GM19438 (cell line): ENCODE measurements around the gene S100A3.
"Not testable (repeated sequence)": the region's sequence is repeated elsewhere in the genome, so short reads cannot be mapped to it uniquely, and the experiment has no call there.

Source experiments
- ATAC-seq: cut with Tn5 transposase; IDR thresholded peaks from one replicate; pipeline ENCODE4 v1.9.1; 2021; ENCODE audit warnings: low read depth; ENCODE audit not compliant: unreplicated experiment

S100A3 gene

DNA sequence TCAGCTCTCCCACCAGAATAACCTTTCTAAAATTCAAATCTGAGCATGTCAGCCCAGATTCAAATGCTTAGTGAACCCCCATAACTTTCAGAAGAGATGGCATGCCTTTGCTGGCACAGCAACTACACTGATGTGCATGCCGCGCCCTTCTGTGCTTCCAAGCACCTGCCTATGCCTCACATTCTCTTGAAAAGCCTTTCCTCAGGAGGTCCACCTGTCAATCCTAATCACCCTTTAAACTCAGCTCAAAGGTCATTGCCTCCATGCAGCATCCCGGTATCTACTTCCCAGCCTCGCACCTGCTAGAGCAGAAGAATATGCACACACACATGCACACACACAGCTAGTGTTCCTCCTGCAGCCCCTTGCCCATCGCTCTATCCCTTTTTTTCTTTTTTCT lies 21.8 kb upstream of the S100A3 start:
- ATAC-seq: no peak

DNA sequence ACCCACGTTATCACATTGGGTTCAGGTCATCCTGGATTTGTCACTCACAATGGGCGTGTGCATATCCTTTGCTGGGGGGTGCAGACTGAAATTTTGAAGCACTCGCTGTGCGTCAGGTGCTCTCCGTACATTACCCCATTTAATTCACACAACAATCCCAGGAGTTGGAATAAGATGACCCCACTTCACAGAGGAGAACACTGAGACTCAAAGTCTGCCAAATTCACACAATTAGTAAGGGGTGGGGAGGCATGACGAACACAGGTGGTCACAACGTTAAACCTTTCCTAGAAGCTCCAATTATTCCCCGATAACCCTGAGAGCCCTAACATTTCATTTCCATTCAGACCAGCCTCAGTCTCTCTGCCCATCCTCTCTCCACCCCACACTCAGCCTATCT lies 20.4 kb upstream of the S100A3 start:
- no peak for ATAC-seq

DNA sequence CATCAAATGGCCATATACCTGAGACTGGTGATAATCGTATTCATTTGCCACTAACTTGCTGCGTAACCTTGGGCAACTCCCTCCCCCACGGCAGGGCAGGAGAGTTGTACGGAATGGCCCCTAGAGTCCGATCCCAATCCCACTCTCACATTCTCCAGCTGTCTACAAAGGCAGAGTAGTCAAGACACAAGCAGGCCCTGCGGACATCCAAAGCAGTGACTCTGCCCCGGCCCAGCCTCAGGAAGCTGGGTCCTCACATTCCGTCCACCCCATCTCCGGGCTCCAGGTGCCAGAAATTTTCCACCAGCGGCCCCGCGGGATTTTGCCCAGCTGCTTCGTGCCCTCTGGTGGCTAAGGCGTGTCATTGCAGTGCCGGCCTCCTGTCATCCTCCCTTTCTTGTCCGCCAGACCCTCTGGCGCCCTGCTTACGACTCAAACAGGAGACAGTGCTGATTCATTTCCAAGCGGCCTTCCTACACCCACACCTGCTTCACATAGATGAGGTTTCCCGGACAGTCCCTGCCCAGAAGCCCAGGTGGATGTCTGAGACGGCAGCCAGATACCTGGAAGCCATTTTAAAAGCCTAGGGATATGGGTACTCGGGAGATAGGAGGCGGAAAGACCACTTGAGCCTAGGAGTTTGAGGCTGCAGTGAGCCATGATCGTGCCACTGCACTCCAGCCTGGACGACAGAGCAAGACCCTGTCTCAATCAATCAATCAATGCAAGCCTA lies 19.5 kb upstream of the S100A3 start:
- no peak for ATAC-seq

DNA sequence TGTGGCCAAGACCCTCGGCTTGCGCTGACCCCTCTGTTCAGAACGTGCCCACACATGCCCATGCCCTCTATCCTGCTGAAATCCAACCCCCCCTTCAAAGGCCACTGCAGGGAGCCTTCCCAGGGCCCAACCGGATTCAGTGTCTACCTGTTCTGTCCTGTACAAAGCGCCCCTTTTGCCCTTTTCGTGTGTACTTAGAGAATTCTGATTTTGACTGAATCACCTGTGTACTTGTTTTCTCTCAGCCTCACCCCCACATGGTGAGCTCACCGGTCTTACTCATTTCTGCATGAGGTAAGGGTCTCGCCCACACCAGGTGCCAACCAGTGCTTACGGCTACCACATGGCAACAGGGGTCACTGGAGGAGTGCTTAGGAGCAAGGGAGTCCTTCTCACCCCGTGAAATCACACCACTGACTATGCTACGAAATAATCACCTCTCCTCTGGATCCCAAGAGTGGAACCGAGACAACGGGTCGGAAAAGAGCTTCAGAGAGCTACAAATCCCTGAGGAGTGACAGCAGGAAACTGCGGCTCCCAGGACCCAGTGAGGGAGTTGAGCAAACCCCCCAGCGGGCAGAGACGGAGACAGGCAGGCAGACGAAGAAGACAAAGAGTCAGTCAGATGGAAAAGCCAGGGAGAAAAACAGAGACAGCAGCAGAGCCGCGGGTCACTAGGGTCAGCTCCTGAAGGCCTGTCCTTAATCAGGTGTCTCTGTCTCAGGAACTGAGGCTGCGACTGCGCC lies 18.7 kb upstream of the S100A3 start:
- ATAC-seq: no peak

DNA sequence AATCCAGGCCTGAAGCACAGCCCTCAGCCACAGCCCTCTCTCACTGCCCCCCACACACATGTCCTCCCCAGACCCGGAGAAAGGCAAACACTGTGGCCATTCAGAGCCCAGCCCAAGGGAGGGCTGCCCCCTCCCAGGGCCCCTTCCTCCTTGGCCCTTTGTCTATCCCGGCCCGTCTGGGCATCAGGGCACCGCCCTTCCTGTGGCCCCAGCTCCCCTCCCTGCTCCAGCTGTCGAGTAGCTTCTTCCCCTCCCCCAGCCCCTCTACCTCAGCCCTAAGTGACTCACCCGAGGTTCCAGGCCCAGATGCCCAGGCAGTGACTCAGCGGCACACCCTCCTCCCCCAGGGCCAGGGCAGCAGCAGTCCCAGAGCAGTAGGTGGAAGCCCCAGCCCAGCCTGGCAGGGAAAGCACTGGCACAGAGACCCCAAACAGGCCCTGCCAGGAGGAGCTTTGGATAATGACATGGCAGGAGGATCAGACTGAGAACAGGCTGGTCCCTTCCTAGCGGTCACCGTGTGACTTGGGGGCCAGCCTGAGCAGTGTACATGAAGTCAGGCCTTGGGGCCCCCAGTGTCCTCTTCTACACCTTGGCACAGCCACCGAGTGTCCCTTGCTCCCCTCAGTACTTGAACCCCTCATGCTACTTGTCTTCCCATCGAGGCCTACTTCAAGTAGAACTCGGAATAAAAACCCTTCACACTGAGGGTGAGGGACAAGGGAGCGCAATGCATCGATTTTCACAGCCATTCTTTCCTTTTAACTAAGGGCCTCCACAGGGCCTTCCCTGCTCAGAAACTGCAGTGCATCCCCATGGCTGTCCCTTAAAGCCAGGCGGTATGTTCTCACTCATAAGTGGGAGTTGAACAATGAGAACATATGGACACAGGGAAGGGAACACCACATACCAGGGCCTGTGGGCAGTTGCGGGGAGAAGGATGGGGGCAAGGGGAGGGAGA lies 17.6 kb upstream of the S100A3 start:
- no peak for ATAC-seq

DNA sequence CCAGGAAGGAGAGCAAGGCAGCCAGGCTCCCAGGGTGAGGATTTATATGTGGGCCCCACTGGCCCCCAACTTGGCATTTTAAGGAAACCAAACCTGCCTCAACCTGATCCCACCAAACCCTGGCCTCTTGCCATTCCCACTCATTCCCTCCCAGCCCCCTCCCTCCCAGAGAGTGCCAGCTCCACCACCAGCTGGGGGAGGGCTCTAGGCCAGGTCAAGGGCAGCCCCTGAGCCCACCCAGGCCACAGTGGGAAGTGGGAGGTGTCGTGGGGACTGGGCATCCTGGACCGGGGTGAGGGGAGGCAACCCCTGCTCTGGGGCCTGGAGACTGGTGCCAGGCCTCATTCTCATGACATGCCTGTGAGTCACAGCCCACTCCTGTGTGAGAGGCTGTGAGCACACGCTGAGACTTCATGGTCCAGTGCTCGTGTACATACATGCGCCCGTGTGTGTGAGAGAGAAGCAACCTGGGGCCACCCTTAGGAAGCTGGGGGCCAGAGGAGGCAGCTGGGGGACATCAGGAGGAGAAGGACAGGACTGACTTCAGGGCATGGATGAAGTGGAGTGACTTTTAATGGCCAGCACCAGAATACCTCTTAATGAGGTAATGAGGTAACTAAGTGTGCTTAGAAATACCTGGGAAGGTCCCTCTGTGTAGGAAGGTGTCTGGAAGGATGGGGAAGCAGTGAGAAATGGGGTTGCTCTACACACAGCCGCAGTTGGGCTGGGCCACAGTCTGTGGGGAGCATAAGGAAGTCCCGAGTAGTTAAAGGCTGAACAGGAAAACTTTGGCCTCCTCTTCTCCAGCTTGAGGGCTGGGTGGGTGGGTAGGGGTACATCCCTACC lies 16.7 kb upstream of the S100A3 start, which contains the start of gene S100A2:
Gene S100A2 (minus strand): TSS at position 316 of the 846 bp plus-strand sequence. CDS start 1,967 bp downstream, outside the sequence.
- no peak for ATAC-seq

DNA sequence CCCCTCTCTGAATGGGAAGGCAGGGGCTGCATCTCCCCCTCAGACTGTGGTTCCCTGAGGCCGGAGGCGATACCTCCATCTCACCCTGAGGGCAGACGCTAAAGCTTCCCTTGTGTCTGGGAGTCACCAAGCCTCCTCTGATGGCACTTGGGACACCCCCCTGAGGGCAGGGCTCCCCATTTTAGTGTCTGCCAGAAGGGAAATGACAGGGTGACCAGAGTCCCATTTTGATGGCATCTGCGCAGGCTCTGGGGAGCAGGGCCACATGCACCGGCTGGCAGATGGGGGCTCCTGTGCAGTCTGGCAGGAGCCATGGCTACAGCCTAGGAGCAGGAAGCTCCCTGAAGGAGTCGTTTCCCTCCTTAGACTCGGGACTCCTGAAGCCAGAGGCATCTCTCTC lies 14.9 kb upstream of the S100A3 start:
- no peak for ATAC-seq

DNA sequence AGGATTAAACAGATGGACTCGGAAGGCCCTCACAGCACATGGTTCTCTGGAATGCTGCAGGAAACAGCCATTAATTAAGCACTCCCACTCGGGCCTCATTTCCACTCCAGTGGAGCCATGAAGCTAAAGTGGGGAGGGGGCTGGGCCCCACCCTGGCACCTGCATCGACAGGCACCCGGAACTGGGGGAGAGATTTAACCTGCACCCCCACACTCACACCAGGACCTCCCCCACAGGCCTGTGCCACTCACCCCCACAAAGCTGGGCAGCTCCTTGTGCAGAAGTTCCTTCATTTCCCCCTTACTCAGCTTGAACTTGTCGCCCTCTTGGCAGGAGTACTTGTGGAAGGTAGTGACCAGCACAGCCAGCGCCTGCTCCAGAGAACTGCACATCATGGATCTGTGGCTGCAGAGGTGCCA lies 14.4 kb upstream of the S100A3 start:
- ATAC-seq: no peak

DNA sequence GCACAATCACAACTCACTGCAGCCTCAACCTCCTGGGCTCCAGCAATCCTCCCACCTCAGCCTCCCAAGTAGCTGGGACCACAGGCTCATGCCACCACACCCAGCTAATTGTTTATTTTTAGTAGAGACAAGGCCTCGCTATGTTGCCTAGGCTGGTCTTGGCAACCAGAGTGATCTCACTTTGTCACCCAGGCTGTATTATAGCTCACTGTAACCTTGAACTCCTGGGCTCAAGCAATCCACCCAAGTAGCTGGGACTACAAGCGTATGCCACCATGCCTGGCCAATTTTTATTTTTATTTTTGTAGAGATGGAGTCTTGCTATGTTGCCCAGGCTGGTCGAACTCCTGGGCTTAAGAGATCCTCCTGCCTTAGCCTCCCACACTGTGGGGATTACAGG lies 13.0 kb upstream of the S100A3 start:
- not testable (repeated sequence) for ATAC-seq

DNA sequence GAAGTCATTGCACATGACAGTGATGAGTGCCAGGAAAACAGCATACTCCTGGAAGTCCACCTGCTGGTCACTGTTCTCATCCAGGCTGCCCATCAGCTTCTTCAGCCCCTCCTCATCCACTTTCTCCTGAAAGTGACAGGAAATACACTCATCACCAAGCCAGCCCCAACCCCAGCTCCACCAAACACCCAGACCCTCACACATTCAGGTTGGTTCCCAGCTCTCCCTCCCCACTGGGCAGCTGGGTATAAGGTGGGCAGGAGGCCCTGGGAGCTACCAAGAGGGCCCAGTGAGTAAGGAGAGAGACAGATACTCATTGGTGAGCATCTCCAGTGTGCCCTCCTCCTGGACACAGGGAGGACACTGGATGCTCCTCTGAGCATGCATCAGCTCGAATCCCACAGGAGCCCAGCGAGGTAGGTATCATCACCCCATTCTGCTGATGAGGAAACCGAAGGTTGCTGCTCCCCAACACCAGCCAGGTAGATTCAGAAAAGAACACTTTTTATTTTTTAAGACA lies 12.5 kb upstream of the S100A3 start:
- ATAC-seq: no peak

DNA sequence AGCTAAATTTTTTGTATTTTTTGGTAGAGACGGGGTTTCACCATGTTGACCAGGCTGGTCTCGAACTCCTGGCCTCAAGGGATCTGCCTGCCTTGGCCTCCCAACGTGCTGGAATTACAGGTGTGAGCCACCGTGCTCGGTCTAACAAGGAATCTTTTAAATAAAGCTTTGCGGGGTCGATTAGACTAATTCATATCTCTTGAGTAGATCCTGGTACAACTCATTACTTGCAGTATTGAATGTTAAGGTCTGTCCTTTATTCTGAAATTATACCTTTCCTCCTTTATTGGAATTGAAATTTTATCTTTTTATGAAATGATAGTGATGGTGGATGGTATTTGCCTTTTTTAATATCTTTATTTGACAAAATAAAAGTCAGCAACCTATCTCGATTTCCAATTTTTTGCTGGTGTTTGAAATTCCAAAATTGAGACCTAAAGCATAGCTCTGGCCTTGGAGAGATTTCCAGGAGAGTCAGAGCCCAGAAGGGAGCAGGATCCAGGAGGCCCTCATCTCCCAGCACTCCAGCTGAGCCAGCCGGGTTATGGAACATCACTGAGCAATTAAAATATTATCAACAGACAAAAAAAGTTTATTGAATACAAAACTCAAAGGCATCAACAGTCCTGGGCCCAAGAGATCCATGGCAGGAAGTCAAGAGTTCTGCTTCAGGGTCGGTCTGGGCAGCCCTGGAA lies 11.9 kb upstream of the S100A3 start:
- no peak for ATAC-seq

DNA sequence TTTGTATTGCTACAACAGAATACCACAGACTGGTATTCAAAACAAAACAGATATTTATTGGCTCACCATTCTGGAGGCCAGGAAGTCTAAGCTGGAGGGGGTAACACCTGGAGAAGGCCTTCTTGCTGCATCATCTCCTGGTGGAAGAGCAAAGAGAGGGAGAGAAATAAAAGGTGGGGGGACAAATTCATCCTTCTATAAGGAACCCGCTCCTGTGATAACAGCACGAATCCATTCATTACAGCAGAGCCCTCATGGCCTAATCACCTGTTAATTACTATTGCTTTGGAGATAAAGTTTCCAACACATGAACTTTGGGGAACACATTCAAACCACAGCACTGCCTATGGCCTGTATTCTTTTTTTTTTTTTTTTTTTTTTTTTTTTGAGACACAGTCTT lies 11.2 kb upstream of the S100A3 start:
- no peak for ATAC-seq

DNA sequence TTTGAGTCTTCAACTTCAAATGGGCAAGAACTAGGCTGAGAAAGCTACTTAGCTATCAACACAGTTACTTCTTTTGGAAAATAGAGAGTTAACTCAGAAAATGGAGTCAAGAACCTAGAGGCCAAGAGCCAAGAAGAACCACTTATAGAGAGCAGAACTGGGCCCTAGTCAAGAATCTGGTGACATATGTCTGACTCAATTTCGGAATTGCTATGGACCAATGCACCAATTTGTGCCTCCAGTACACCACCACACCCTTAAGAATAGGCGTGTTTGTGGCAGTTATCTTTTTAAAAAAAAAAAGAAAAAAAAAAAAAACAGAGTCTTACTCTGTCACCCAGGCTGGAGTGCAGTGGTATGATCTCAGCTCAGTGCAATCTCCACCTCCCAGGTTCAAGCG lies 8.8 kb upstream of the S100A3 start:
- ATAC-seq: no peak

DNA sequence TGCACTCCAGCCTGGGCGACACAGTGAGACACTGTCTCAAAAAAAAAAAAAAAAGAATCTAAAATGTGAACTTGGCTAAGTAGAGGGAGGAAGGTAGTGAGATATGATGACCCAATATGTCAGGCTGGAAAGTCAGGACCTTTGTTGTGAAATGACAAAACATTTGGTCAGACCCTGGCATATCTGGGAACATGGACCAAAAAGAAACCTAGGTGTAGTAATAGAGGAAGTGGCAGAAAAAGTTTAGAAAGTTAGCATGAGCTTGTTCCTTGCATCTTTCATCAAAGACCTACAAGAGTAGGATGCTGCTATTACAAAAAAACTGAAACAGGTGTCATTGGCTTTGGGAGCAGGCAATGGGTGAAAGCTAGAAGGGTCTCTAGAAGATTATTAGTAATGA lies 7.3 kb upstream of the S100A3 start:
- no peak for ATAC-seq

DNA sequence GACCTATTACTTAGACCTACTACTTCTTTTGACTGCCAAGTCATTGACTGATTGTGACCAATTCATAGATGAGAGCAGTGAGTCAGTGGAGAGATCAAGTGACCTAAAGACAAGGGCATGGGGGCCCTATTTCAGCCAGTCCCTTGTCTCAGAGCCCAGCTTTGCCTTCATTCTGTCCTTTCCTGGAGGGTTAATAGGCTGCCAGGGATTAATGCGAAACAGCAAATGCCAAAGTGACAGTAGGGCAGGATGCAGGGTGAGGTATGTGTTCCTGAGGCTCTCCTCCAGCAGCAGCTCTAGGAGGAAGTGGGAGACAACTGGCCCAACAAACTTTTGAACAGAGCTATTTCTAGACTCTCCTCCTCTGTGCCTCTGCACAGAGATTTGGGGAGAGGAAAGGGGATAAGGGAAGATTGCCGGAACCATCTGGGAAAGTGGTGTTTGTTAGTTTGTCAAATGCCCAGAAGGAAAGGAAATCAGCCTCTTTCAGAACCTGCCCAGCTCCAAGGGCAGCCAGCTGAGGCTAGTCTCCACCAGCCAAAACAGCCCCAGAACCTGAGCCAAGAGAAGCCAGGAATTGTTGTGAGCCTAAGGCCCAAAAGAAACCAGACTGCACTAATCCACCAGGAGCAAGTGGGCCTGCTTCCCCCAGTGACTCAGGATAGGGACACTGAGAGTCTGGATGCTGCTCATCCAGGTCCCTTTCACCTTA lies 4.9 kb upstream of the S100A3 start:
- no peak for ATAC-seq

DNA sequence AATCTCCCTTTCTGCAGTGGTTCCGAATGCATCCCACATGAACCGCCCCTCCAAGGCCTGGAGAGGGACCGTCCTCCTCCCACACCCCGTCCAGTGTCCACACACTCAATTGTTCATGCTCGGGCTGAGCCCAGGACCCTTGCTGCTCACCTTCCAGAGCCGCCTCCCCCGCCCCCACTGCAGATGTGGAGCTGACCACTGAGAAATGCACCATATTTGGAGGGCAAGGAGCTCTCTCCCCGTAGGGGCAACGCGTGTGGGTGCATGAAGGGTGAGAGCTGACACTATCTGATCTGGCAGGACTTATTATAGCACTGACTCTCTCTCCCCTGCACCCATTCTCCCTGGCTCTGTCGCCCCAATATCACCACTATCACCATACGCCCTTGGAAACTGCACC lies 4.0 kb upstream of the S100A3 start:
- no peak for ATAC-seq

DNA sequence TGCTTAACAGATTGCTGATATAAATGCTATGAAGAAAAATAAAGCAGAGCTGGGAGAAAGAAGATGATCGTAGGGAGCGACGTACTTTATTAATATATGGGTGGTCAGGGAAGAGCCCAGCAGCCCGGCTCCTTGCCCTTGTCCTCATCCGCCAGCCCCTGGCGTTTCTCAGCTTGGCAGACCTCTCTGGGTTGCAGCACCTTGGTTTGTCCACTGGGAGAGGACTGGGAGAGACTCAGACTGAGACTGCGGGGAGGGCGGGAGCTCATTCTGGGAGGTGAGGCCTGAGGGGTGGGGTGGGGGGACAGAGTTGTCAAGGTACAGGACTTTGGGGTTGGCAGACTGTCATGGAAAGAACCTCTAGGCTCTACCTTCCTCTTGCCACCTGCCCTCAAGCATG lies 3.3 kb upstream of the S100A3 start:
- no peak for ATAC-seq

DNA sequence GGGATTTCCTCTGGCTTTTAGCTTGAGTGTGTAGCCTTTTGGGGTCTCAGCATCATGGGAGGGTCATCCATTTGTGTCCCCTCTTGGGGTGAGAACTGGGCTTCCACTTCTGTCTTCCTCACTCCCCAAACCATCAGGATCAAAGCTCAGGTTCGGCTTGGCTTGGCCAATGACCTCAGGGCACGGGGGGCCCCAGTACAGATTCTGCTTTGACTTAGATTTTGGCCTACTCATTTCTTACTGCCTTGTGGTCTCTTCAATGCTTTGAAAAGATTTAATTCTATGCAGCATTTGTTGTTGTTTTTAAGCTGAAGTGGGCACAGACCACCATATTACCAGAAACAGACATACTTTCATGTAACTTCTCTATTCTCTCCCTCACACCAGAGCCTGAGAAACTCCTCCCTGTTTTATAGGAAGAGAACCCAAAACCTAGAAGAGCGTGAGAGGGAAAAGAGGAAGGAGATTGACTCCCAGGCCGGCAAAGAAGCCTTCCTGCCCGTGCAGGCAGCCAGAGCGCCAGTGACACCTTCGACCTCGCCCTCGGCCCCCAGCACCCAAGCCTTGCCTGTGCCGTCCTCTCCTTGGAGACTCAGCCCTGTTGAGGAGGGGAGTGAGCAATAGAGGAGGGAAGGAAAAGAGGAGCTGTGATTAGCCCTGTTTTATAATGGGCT lies 1.9 kb upstream of the S100A3 start:
- ATAC-seq: no peak
